ENCODE data around the gene COL8A2.

Gene COL8A2

DNA sequence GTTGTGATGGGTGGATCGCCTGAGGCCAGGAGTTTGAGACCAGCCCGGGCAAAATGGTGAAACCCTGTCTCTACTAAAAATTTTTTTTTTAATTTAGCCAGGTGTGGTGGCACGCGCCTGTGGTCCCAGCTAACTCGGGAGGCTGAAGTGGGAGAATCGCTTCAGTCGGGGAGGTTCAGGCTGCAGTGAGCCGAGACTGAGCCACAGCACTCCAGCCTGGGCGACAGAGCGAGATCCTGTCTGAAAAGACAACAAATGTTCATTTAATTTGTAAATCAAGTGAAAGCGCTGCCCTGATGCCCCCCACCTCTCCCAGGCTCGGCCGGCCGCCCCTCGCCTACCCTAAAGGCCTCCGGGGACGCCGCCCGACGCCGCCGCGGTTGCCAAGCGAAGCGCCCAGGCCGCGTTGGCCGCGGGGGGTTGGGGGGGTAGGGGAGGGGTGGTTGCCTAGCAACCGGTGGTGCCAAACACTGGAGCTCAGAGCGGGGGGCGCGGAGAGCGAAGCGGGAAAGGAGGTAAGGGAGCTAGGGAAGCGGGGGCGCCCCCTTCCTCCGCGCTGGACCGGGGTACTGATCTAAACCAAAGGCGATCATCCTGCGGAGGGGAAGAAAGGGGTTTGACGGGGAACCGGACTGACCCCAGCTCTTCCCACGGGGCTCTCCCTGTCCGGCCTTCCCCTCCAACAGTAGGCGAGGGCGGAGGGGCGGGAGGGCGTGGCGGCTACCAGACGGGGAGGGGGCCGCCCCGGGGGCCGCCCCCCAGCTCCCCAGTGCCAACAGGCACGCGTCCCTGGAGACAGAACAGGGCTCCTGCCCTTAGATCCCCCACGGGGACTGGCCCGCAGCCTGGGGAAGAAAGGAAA is 41.2 kb downstream of the COL8A2 start, which contains the start of gene TEKT2:
Gene TEKT2, plus strand, starts transcription at position 460 of the 862 bp plus-strand sequence. CDS start 828 bp downstream, outside the sequence.
- Histone ChIP-seq H3K4me3 (ENCODE audit: low read depth, low read length) (peak within 1 kb of the TSS; percentile 70), H3K27me3 (ENCODE audit: insufficient read depth, low read depth, severe bottlenecking) (no peaks in the 10 kb centered on the region), H3K27ac (peak within 1 kb of the TSS; percentile 31; the same call in 1 of the 2 replicates), H3K36me3 (no peaks in the 10 kb centered on the region), H3K9me3 (ENCODE audit: severe bottlenecking) (no peaks in the 10 kb centered on the region)
- TF ChIP-seq, protein P1, sequence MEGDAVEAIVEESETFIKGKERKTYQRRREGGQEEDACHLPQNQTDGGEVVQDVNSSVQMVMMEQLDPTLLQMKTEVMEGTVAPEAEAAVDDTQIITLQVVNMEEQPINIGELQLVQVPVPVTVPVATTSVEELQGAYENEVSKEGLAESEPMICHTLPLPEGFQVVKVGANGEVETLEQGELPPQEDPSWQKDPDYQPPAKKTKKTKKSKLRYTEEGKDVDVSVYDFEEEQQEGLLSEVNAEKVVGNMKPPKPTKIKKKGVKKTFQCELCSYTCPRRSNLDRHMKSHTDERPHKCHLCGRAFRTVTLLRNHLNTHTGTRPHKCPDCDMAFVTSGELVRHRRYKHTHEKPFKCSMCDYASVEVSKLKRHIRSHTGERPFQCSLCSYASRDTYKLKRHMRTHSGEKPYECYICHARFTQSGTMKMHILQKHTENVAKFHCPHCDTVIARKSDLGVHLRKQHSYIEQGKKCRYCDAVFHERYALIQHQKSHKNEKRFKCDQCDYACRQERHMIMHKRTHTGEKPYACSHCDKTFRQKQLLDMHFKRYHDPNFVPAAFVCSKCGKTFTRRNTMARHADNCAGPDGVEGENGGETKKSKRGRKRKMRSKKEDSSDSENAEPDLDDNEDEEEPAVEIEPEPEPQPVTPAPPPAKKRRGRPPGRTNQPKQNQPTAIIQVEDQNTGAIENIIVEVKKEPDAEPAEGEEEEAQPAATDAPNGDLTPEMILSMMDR (IDR thresholded peaks at IDR 0.05; ENCODE audit: low read depth, low read length): no peak
- peak; percentile 84 for DNase-seq

DNA sequence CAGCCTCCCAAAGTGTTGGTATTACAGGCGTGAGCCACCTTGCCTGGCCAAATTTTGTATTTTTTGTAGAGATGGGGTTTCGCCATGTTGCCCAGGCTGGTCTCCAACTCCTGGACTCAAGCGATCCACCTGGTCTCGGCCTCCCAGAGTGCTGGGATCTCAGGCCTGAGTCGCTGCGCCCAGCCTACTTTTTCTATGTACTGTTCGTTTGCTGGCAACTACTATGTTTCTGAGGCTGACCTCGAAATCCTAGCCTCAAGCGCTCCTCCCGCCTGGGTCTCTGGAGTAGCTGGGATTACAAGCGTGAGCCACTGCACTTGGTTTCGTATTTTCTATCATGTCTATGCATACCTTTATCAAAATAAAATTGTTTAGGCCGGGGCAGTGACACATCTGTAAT is 41.8 kb downstream of the COL8A2 start:
- DNase-seq: no peak
- TF ChIP-seq, protein P1 (IDR thresholded peaks at IDR 0.05; ENCODE audit: low read depth, low read length): no peak
- Histone ChIP-seq H3K27ac (no peak overlapping the region; the same call in 1 of the 2 replicates), H3K36me3 (no peaks in the 10 kb centered on the region), H3K4me3 (ENCODE audit: low read depth, low read length) (no peak overlapping the region; the same call in 1 of the 2 replicates), H3K9me3 (ENCODE audit: severe bottlenecking) (no peaks in the 10 kb centered on the region), H3K27me3 (ENCODE audit: insufficient read depth, low read depth, severe bottlenecking) (no peaks in the 10 kb centered on the region)

- Histone ChIP-seq H3K27ac (no peak overlapping the region), H3K27me3 (ENCODE audit: insufficient read depth, low read depth, severe bottlenecking) (no peaks in the 10 kb centered on the region), H3K36me3 (no peaks in the 10 kb centered on the region), H3K9me3 (ENCODE audit: severe bottlenecking) (no peaks in the 10 kb centered on the region), H3K4me3 (ENCODE audit: low read depth, low read length) (no peak overlapping the region)
- DNase-seq: no peak
- TF ChIP-seq, protein P1 (IDR thresholded peaks at IDR 0.05; ENCODE audit: low read depth, low read length): 0 out of 2 replicates have a peak, but pooled peaks have one; percentile 11
These were observed 43.0 kb downstream of the COL8A2 start for GRCh38 chr1:36081926-36082485.

DNA sequence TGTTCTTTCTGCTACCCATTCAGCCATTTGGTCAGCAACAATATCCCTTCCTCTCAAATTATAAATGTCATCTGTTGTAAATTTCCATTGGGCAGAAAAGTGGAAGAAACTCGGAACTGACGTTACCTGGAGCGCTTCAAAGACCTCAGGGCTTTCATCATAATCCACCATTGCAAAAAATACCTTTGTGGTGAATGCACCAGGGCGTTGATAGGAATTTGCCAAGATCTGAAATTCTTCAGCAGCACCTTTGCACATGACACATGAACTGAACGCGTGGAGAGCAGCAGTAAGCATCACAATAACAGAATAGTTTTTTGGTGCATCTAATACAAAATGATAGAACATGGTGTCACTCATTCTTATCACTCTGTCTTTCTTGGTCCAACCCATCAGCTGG is 44.2 kb downstream of the COL8A2 start:
- DNase-seq: no peak
- no peaks in the 10 kb centered on the region for H3K36me3 ChIP-seq
- no peaks in the 10 kb centered on the region for H3K27me3 ChIP-seq (ENCODE audit: insufficient read depth, low read depth, severe bottlenecking)
- H3K4me3 ChIP-seq (ENCODE audit: low read depth, low read length): no peak overlapping the region
- H3K27ac ChIP-seq: no peak overlapping the region
- H3K9me3 ChIP-seq (ENCODE audit: severe bottlenecking): no peaks in the 10 kb centered on the region
- TF ChIP-seq, protein P1 (IDR thresholded peaks at IDR 0.05; ENCODE audit: low read depth, low read length): no peak

DNA sequence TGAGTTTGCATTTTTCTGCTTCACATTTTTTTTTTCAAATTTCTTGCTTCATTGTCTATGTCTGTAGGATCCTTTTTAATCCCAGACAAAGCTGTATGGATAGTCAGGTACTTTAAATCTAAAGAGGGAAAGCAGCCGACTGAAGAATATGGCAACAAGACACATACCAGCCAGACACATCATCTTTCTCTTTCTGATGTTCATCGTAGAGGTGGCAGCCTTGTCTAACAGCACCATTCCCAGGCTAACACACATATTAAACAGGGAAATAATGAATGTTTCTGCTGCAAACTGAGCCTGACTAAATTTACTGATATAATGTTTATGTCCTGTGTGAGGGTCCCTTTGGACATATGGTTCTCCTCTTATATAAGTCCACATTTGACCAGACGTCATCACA is 44.8 kb downstream of the COL8A2 start:
- H3K4me3 ChIP-seq (ENCODE audit: low read depth, low read length): no peak overlapping the region
- no peaks in the 10 kb centered on the region for H3K9me3 ChIP-seq (ENCODE audit: severe bottlenecking)
- TF ChIP-seq, protein P1 (IDR thresholded peaks at IDR 0.05; ENCODE audit: low read depth, low read length): no peak
- DNase-seq: no peak
- no peak overlapping the region for H3K27ac ChIP-seq
- H3K36me3 ChIP-seq: no peaks in the 10 kb centered on the region
- no peaks in the 10 kb centered on the region for H3K27me3 ChIP-seq (ENCODE audit: insufficient read depth, low read depth, severe bottlenecking)

All from WERI-Rb-1 (cell line).